Measurements from ENCODE around the gene CCL28. TPM values are rescaled to one million over a fixed set of nuclear protein-coding genes. Genes with fewer than 3 reads are reported as not detected.
A peak's percentile ranks its signal among the peaks of the same experiment; 100 is the strongest.

Gene CCL28
- total and polyA plus RNA-seq, 9 of the 15 experiments (the other 6 are each of a cell fraction or from before 2014, with no cell fraction given): not detected

DNA sequence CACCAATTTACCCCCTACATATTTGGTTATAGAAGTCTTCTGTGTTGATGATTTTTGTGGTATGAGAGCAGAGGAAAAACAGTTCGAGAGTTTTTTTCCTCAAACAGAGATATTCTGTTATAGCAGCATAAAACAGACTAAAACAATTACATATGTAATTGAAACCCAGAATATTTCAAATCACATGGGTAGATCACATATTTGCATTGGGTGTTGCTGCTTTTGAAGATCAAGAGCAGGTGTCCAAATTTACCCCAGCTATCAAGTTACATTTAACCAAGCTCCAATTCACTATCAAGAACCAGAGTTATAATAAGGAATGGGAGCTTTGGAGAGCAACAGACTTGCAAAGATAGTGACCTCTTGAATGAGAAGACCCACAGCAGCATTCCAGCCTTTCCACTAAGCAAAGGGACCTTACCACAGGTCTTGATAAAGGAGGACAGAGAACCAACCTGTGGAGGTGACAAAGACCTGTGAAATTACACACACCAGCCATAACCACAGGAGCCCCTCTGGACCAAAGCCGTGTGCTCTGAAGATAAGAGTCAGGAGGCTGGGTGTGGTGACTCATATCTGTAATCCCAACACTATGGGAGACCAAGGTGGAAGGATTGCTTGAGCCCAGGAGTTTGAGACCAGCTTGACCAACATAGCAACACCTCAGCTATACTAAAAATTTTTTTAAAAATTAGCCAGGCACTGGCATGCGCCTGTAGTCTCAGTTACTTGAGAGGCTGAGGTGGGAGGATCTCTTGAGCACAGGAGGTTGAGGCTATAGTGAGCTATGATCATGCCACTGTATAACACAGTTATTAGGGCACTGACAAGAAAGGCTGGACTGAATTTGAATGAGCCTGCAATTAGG is 4.0 kb upstream of the CCL28 start (continued):
- TF ChIP-seq ZBTB7A (IDR thresholded peaks at IDR 0.05; ENCODE audit: borderline replicate concordance, control insufficient read depth, low read depth, low read length) (peak; percentile 89), CBX8 (IDR thresholded peaks at IDR 0.05; ENCODE audit: borderline replicate concordance, extremely low read depth, low read depth, low read length, poor library complexity, severe bottlenecking) (no peak), MCM3 (IDR thresholded peaks at IDR 0.05) (no peak), PPARD (CRISPR knock-in tag; IDR thresholded peaks at IDR 0.05) (no peak), HDAC1 (IDR thresholded peaks at IDR 0.05) (peak; percentile 23 to 75; a peak in 1 of 4 replicates), ARNT (IDR thresholded peaks at IDR 0.05) (0 out of 4 replicates have a peak, but pooled peaks of 1 of the 2 experiments have one; percentile 17), MTA1 (IDR thresholded peaks at IDR 0.05; ENCODE audit: borderline replicate concordance) (0 out of 2 replicates have a peak, but pooled peaks have one; percentile 30), CHD2 (IDR thresholded peaks at IDR 0.05; ENCODE audit: low read depth, low read length) (no peak), CEBPG (CRISPR knock-in tag; IDR thresholded peaks at IDR 0.05) (no peak), CEBPG (tag; conservative IDR thresholded peaks at IDR 0.05 in 1 of 2, IDR thresholded peaks at IDR 0.05 in 1 of 2) (no peak), RBM17 (IDR thresholded peaks at IDR 0.05; ENCODE audit: borderline replicate concordance, low read depth, low read length) (no peak), ZNF174 (CRISPR knock-in tag; IDR thresholded peaks at IDR 0.05) (no peak), MECOM (CRISPR knock-in tag; IDR thresholded peaks at IDR 0.05) (no peak), HLTF (IDR thresholded peaks at IDR 0.05) (no peak), SMAD1 (IDR thresholded peaks at IDR 0.05; ENCODE audit: low read depth, low read length, partially characterized antibody) (no peak), ATF1 (CRISPR knock-in tag; IDR thresholded peaks at IDR 0.05) (no peak), ATF1 (tag; IDR thresholded peaks at IDR 0.05) (peak; percentile 31; the same call in 1 of the 2 replicates), ILK (tag; IDR thresholded peaks at IDR 0.05; ENCODE audit: borderline replicate concordance, low read depth) (no peak), HDAC3 (IDR thresholded peaks at IDR 0.05; ENCODE audit: borderline replicate concordance, partially characterized antibody) (peak; percentile 56), RBBP5 (IDR thresholded peaks at IDR 0.05; ENCODE audit: borderline replicate concordance, insufficient read depth, low read length, poor library complexity, severe bottlenecking) (no peak), SNIP1 (IDR thresholded peaks at IDR 0.05; ENCODE audit: low read depth) (no peak), TAF7 (tag; IDR thresholded peaks at IDR 0.05) (no peak), ZFX (CRISPR knock-in tag; IDR thresholded peaks at IDR 0.05) (no peak), CXXC5 (CRISPR knock-in tag; IDR thresholded peaks at IDR 0.05) (peak; percentile 51; the same call in 1 of the 2 replicates), XRCC4 (IDR thresholded peaks at IDR 0.05; ENCODE audit: extremely low read depth, insufficient read depth, insufficient read length) (no peak), LARP7 (IDR thresholded peaks at IDR 0.05) (no peak), CREBBP (IDR thresholded peaks at IDR 0.05; ENCODE audit: low read depth, low read length) (no peak), NR3C1 (CRISPR knock-in tag; IDR thresholded peaks at IDR 0.05) (no peak), FUS (optimal IDR thresholded peaks at IDR 0.05; ENCODE audit: low read depth, low read length) (no peak)
- TF ChIP-seq, protein P1, sequence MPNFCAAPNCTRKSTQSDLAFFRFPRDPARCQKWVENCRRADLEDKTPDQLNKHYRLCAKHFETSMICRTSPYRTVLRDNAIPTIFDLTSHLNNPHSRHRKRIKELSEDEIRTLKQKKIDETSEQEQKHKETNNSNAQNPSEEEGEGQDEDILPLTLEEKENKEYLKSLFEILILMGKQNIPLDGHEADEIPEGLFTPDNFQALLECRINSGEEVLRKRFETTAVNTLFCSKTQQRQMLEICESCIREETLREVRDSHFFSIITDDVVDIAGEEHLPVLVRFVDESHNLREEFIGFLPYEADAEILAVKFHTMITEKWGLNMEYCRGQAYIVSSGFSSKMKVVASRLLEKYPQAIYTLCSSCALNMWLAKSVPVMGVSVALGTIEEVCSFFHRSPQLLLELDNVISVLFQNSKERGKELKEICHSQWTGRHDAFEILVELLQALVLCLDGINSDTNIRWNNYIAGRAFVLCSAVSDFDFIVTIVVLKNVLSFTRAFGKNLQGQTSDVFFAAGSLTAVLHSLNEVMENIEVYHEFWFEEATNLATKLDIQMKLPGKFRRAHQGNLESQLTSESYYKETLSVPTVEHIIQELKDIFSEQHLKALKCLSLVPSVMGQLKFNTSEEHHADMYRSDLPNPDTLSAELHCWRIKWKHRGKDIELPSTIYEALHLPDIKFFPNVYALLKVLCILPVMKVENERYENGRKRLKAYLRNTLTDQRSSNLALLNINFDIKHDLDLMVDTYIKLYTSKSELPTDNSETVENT (CRISPR knock-in tag; IDR thresholded peaks at IDR 0.05): no peak
